H1 (cell line): ENCODE data around the gene TMEM174. TPM values are rescaled to one million over a fixed set of nuclear protein-coding genes. Genes with fewer than 3 reads are reported as not detected.

Source experiments
- BACH1 ChIP-seq: IDR thresholded peaks from 2 replicates; pipeline ENCODE4 v1.6.1; 2012; ENCODE audit warnings: low read length, improper control_type of control experiment
- BCL11A ChIP-seq, 2 experiments: IDR thresholded peaks; one replicate each; pipeline ENCODE4 v1.6.1; 2011; ENCODE audit warnings: low read depth in 2 of 2, low read length in 2 of 2, mild to moderate bottlenecking in 2 of 2
- FOSL1 ChIP-seq: IDR thresholded peaks from 2 replicates; pipeline ENCODE4 v1.6.1; 2011; ENCODE audit warnings: mild to moderate bottlenecking, low read depth, low read length, moderate library complexity; ENCODE audit not compliant: insufficient read depth
- GTF2F1 ChIP-seq: IDR thresholded peaks from 2 replicates; pipeline ENCODE4 v1.6.1; 2012; ENCODE audit warnings: low read depth, low read length, improper control_type of control experiment, borderline replicate concordance
- HDAC2 ChIP-seq, 2 experiments: fragments of 300-600 bp in 1 of 2; sonication (generic) in 1 of 2; IDR thresholded peaks; 2 replicates each; pipeline ENCODE4 v1.6.1; 2011 to 2012; ENCODE audit warnings: low read depth in 2 of 2, low read length in 2 of 2, mild to moderate bottlenecking in 2 of 2, moderate library complexity in 2 of 2, borderline replicate concordance in 1 of 2, inconsistent platforms in 1 of 2
- KDM4A ChIP-seq: IDR thresholded peaks from one replicate; pipeline ENCODE4 v1.7.1; 2012; ENCODE audit warnings: low read depth, mild to moderate bottlenecking, moderate library complexity, low read length, inconsistent platforms; ENCODE audit not compliant: severe bottlenecking
- NRF1 ChIP-seq: IDR thresholded peaks from 2 replicates; pipeline ENCODE4 v1.6.1; 2011; ENCODE audit warnings: mild to moderate bottlenecking, low read depth, low read length, improper control_type of control experiment
- RBBP5 ChIP-seq: IDR thresholded peaks from 2 replicates; pipeline ENCODE4 v1.7.1; 2012; ENCODE audit warnings: low read depth, mild to moderate bottlenecking, inconsistent platforms, low read length, moderate library complexity, borderline replicate concordance
- RNF2 ChIP-seq: fragments of 200-900, 300-1000 bp; sonication (generic); IDR thresholded peaks from 2 replicates; pipeline ENCODE4 v1.7.1; 2016; ENCODE audit warnings: borderline replicate concordance, low read depth, mild to moderate bottlenecking, antibody characterized with exemption, low read length; ENCODE audit not compliant: poor library complexity, severe bottlenecking; ENCODE audit errors: missing control alignments
- SIX5 ChIP-seq: IDR thresholded peaks from 2 replicates; pipeline ENCODE4 v1.6.1; 2011; ENCODE audit warnings: mild to moderate bottlenecking, low read depth, low read length
- TCF12 ChIP-seq: IDR thresholded peaks from 2 replicates; pipeline ENCODE4 v1.6.1; 2011; ENCODE audit warnings: low read depth, mild to moderate bottlenecking, low read length
- polyA plus RNA-seq, 7 experiments: library from polyadenylated mRNA; depleted of rRNA in 3 of 7; stranded (reverse) in 5 of 7; unstranded in 2 of 7; fragments of >200 nt in 5 of 7; fragments of 200-250 nt in 2 of 7; gene quantifications; 1 replicate in 5 of 7; 2 replicates in 1 of 7; 4 replicates in 1 of 7; pipeline versions ENCODE4 v1.2.1 to v1.2.3, GENCODE V29; 2011 to 2013; ENCODE audit warnings: missing spikeins in 2 of 7, mixed read lengths in 2 of 7
- total RNA-seq: library from RNA; stranded (reverse); fragmentation: NEBNext Ultra II Directional; extraction: Animal tissue kit (Norgen Biotek cat#: 25700); gene quantifications from 2 replicates; pipeline ENCODE4 v1.2.1, GENCODE V29; 2021
- TF ChIP-seq, protein P1 (sequence below): IDR thresholded peaks from 2 replicates; pipeline ENCODE4 v1.6.1; 2012; ENCODE audit warnings: inconsistent platforms

Gene TMEM174
- total and polyA plus RNA-seq, 2 of the 8 experiments (the other 6 are each of a cell fraction or from before 2014, with no cell fraction given) = not detected

DNA sequence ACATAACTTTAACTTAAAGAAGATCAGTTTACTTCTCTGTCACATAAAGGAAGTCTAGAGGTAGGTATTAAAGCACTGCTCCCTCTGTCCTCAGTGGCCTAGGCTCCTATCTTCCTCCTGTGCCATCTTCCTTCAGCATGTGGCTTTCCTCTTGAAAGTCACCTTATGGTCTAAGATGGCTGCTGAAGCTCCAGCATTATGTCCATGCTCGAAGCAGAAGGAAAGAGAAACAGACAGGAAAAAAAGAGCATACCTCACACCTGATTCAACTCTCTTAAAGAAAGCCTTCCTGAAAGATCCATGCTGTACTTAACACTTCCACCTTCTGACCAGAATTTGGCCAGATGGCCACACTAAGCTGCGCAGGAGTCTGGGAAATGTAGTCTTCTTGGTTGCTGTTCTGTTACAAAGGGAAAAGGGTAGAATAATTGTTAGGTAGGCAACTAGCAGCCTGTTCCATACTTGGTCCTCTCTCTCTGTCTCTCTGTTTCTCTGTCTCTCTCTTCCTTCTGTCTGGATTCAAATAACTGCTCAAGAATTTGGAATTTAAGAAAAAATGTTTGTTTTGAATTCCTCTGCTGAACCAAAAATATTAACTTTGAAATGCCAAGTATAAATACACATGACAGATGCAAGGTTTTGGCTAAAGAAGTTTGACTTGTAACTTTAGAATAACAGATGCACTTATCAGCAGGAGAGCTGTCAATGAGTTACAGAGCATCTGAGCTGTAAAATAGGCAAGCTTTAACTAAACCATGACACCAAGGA, 16.0 kb downstream of the TMEM174 start (continued):
- TF ChIP-seq NRF1 (no peak), GTF2F1 (no peak), RBBP5 (no peak), HDAC2 (IDR thresholded peaks at IDR 0.05; ENCODE audit: borderline replicate concordance in 1 of 2, low read depth in 2 of 2, low read length in 2 of 2) (no peak), RNF2 (no peak), SIX5 (peak; percentile 59), BCL11A (IDR thresholded peaks at IDR 0.05; ENCODE audit: low read depth in 2 of 2, low read length in 2 of 2) (no peak), FOSL1 (no peak), KDM4A (no peak), BACH1 (no peak), TCF12 (no peak)
- TF ChIP-seq, protein P1, sequence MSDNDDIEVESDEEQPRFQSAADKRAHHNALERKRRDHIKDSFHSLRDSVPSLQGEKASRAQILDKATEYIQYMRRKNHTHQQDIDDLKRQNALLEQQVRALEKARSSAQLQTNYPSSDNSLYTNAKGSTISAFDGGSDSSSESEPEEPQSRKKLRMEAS = peak; percentile 47; the same call in 1 of the 2 replicates
